Liver (tissue), 9 donors: ENCODE results near the gene SMIM35. TPM values are rescaled to one million over a fixed set of nuclear protein-coding genes. Genes with fewer than 3 reads are reported as not detected.

Experiments used
- DNase-seq: peaks from one replicate; pipeline ENCODE4 v3.0.0-alpha.2; 2017; ENCODE audit warnings: low spot score
- H3K27ac ChIP-seq, 2 donors: one replicate each; pipeline ENCODE4 v1.7.0; 2013; ENCODE audit warnings: inconsistent platforms in 2 of 2, low read length in 2 of 2, control low read depth in 1 of 2, low read depth in 1 of 2, mild to moderate bottlenecking in 1 of 2
- H3K27me3 ChIP-seq, 4 donors: one replicate each; pipeline versions ENCODE4 v1.6.1 to v1.7.0; 2013; ENCODE audit warnings: low read length in 3 of 4, inconsistent platforms in 1 of 4, mild to moderate bottlenecking in 1 of 4, moderate library complexity in 1 of 4; ENCODE audit not compliant: control insufficient read depth in 4 of 4, insufficient read depth in 4 of 4
- H3K36me3 ChIP-seq, 4 donors: one replicate each; pipeline versions ENCODE4 v1.6.1 to v1.7.0; 2013; ENCODE audit warnings: low read length in 3 of 4, mild to moderate bottlenecking in 3 of 4, low read depth in 1 of 4, moderate library complexity in 1 of 4; ENCODE audit not compliant: control insufficient read depth in 4 of 4, insufficient read depth in 3 of 4
- H3K4me1 ChIP-seq, 4 donors: one replicate each; pipeline versions ENCODE4 v1.6.1 to v1.7.0; 2013; ENCODE audit warnings: low read length in 3 of 4, mild to moderate bottlenecking in 3 of 4, moderate library complexity in 1 of 4; ENCODE audit not compliant: control insufficient read depth in 4 of 4, insufficient read depth in 4 of 4
- H3K4me3 ChIP-seq, 3 donors: one replicate each; pipeline versions ENCODE4 v1.6.1 to v1.7.0; 2013; ENCODE audit warnings: low read length in 3 of 3, control low read depth in 1 of 3, low read depth in 1 of 3, mild to moderate bottlenecking in 1 of 3
- H3K9ac ChIP-seq, 2 donors: one replicate each; pipeline ENCODE4 v1.7.0; 2013; ENCODE audit warnings: low read length in 2 of 2, mild to moderate bottlenecking in 2 of 2, moderate library complexity in 2 of 2, control low read depth in 1 of 2, low read depth in 1 of 2
- H3K9me3 ChIP-seq, 4 donors: one replicate each; pipeline versions ENCODE4 v1.6.1 to v1.7.0; 2013; ENCODE audit warnings: low read length in 3 of 4; ENCODE audit not compliant: control insufficient read depth in 4 of 4
- ATF3 ChIP-seq: IDR thresholded peaks from 2 replicates; pipeline ENCODE4 v1.6.1; 2016; ENCODE audit warnings: antibody characterized with exemption
- CTCF ChIP-seq: fragments of 150-350 bp; IDR thresholded peaks from 2 replicates; pipeline ENCODE4 v1.5.1; 2017; ENCODE audit warnings: improper control_type of control experiment, low read depth, low read length; ENCODE audit not compliant: missing input control
- EGR1 ChIP-seq, 2 donors: IDR thresholded peaks; 2 replicates each; pipeline ENCODE4 v1.6.1; 2016 to 2018; ENCODE audit warnings: antibody characterized with exemption in 2 of 2, low read depth in 2 of 2
- HNF4G ChIP-seq: IDR thresholded peaks from 2 replicates; pipeline ENCODE4 v1.6.1; 2016; ENCODE audit warnings: antibody characterized with exemption
- JUND ChIP-seq, 2 donors: IDR thresholded peaks; 2 replicates each; pipeline ENCODE4 v1.6.1; 2016; ENCODE audit warnings: antibody characterized with exemption in 2 of 2
- MAX ChIP-seq: IDR thresholded peaks from 2 replicates; pipeline ENCODE4 v1.6.1; 2016; ENCODE audit warnings: antibody characterized with exemption
- NR2F2 ChIP-seq: IDR thresholded peaks from 2 replicates; pipeline ENCODE4 v1.6.1; 2016; ENCODE audit warnings: antibody characterized with exemption
- RAD21 ChIP-seq, 2 donors: IDR thresholded peaks; 2 replicates each; pipeline ENCODE4 v1.6.1; 2016; ENCODE audit warnings: antibody characterized with exemption in 2 of 2, mild to moderate bottlenecking in 2 of 2
- REST ChIP-seq: IDR thresholded peaks from 2 replicates; pipeline ENCODE4 v1.6.1; 2016; ENCODE audit warnings: antibody characterized with exemption, mild to moderate bottlenecking
- RXRA ChIP-seq, 2 donors: IDR thresholded peaks; 2 replicates each; pipeline ENCODE4 v1.6.1; 2017 to 2018; ENCODE audit warnings: antibody characterized with exemption in 2 of 2, mild to moderate bottlenecking in 1 of 2
- SP1 ChIP-seq: IDR thresholded peaks from 2 replicates; pipeline ENCODE4 v1.6.1; 2018; ENCODE audit warnings: antibody characterized with exemption, mild to moderate bottlenecking
- TAF1 ChIP-seq: conservative IDR thresholded peaks from 2 replicates; pipeline ENCODE4 v1.6.1; 2016; ENCODE audit warnings: antibody characterized with exemption, mild to moderate bottlenecking
- YY1 ChIP-seq: IDR thresholded peaks from 2 replicates; pipeline ENCODE4 v1.6.1; 2016; ENCODE audit warnings: antibody characterized with exemption, mild to moderate bottlenecking
- ZBTB33 ChIP-seq: IDR thresholded peaks from 2 replicates; pipeline ENCODE4 v1.6.1; 2016; ENCODE audit warnings: antibody characterized with exemption
- WGBS: extraction: QIAGEN DNeasy Blood & Tissue Kit; methylation state at CpG from one replicate; pipeline ENCODE4 v1.1.7; 2013; 5-methylcytosine and 5-hydroxymethylcytosine counted together
- polyA plus RNA-seq, 2 donors: library from polyadenylated mRNA; stranded (reverse) in 1 of 2; unstranded in 1 of 2; fragments of 200-250 nt in 1 of 2; fragments of >200 nt in 1 of 2; fragmentation: Nextera tagmentation in 1 of 2; extraction: Ambion mirVana in 1 of 2; gene quantifications; one replicate each; pipeline versions ENCODE4 v1.2.1 to v1.2.3, GENCODE V29; 2013 to 2015
- total RNA-seq, 2 donors: library from RNA; depleted of rRNA; stranded (reverse); fragments of >200 nt; gene quantifications; one replicate each; pipeline ENCODE4 v1.2.3, GENCODE V29; 2014
- donor health status: healthy.
- donor health status: healthy.
- donor health status: healthy.
- donor health status: healthy.
- donor health status: healthy.

SMIM35 gene
- not detected for total RNA-seq
- under 1 TPM in 1 of 2 donors, not detected in 1; 0.07 TPM for polyA plus RNA-seq

- no peaks in the 10 kb centered on the region for H3K36me3 ChIP-seq
- no peak within 1 kb of the TSS for H3K4me3 ChIP-seq
- no peak within 1 kb of the TSS for H3K9ac ChIP-seq
- DNase-seq = no peak
- H3K9me3 ChIP-seq = peaks cover 2 to 18% (median 15%) of the 10 kb centered on the region in 4 donors
- H3K4me1 ChIP-seq = peaks cover 0 to 1% (median 0%) of the 10 kb centered on the region in 4 donors
- TF ChIP-seq NR2F2 = no peak
- no peak for TF ChIP-seq YY1
- TF ChIP-seq CTCF = no peak
- no peak for TF ChIP-seq SP1
- TF ChIP-seq HNF4G = no peak
- 84% methylated on average over 5 of the region's 5 CpGs for WGBS
- no peak within 1 kb of the TSS for H3K27ac ChIP-seq
- H3K27me3 ChIP-seq = no peaks in the 10 kb centered on the region
Measured at GRCh38 chr11:118086913-118087768, at the start of gene SMIM35. SMIM35 (minus strand) TSS chr11:118086963; CDS start chr11:118086757, 206 bp downstream.

- Histone ChIP-seq H3K9ac (no peak overlapping the region), H3K9me3 (no peaks in the 10 kb centered on the region), H3K27me3 (peaks cover 0 to 6% (median under 1%) of the 10 kb centered on the region in 4 donors), H3K4me1 (no peaks in the 10 kb centered on the region), H3K27ac (no peak overlapping the region), H3K4me3 (no peak overlapping the region), H3K36me3 (no peaks in the 10 kb centered on the region)
- 81% methylated on average over 2 of the region's 2 CpGs for WGBS
- TF ChIP-seq REST = no peak
- TF ChIP-seq ATF3 = no peak
- TF ChIP-seq RAD21 (IDR thresholded peaks at IDR 0.05) = no peak
- no peak for TF ChIP-seq EGR1 (IDR thresholded peaks at IDR 0.05; ENCODE audit: low read depth in 2 of 2)
- no peak for TF ChIP-seq JUND (IDR thresholded peaks at IDR 0.05)
- no peak for TF ChIP-seq YY1
- TF ChIP-seq SP1 = no peak
- no peak for TF ChIP-seq RXRA (IDR thresholded peaks at IDR 0.05)
- TF ChIP-seq ZBTB33 = no peak
- TF ChIP-seq CTCF = no peak
- no peak for TF ChIP-seq TAF1
- no peak for TF ChIP-seq MAX
- DNase-seq = no peak
Measured at GRCh38 chr11:118136341-118136740, 49.6 kb upstream of the SMIM35 start.
